GM12878 (cell line): ENCODE data around the gene MAP2K2. TPM values are rescaled to one million over a fixed set of nuclear protein-coding genes. Genes with fewer than 3 reads are reported as not detected.

Experiments used
- CBFB ChIP-seq: IDR thresholded peaks from 2 replicates; pipeline ENCODE4 v1.6.1; 2016; ENCODE audit warnings: antibody characterized with exemption, low read depth
- CHD2 ChIP-seq: IDR thresholded peaks from 2 replicates; pipeline ENCODE4 v1.6.1; 2011; ENCODE audit warnings: low read depth, low read length, improper control_type of control experiment, borderline replicate concordance
- PAX8 ChIP-seq: fragments of 450-650 bp; IDR thresholded peaks from 2 replicates; pipeline ENCODE4 v1.6.1; 2017; ENCODE audit warnings: mild to moderate bottlenecking, moderate library complexity
- POU2F2 ChIP-seq: IDR thresholded peaks from 3 replicates; pipeline ENCODE4 v1.6.1; 2011; ENCODE audit warnings: low read depth, mild to moderate bottlenecking, low read length, borderline replicate concordance
- RAD21 ChIP-seq: IDR thresholded peaks from 2 replicates; pipeline ENCODE4 v1.6.1; 2011; ENCODE audit warnings: mild to moderate bottlenecking, low read depth, low read length, moderate library complexity; ENCODE audit not compliant: insufficient read depth
- RAD51 ChIP-seq: fragments of 450-650 bp; IDR thresholded peaks from 2 replicates; pipeline ENCODE4 v1.6.1; 2016; ENCODE audit warnings: moderate library complexity, mild to moderate bottlenecking, inconsistent platforms
- RBBP5 ChIP-seq: fragments of 200-600 bp; sonication (generic); conservative IDR thresholded peaks from 2 replicates; pipeline ENCODE4 v1.6.1; 2016
- SP1 ChIP-seq: IDR thresholded peaks from one replicate; pipeline ENCODE4 v1.6.1; 2011; ENCODE audit warnings: low read depth, low read length
- SUPT20H ChIP-seq: IDR thresholded peaks from 2 replicates; pipeline ENCODE4 v1.6.1; 2011; ENCODE audit warnings: low read depth, mild to moderate bottlenecking, low read length, moderate library complexity, borderline replicate concordance; ENCODE audit not compliant: control insufficient read depth
- TBL1XR1 ChIP-seq: IDR thresholded peaks from 2 replicates; pipeline ENCODE4 v1.6.1; 2012; ENCODE audit warnings: low read depth, low read length, improper control_type of control experiment
- ZZZ3 ChIP-seq: IDR thresholded peaks from 2 replicates; pipeline ENCODE4 v1.6.1; 2011; ENCODE audit warnings: low read depth; ENCODE audit not compliant: control insufficient read depth, insufficient read length
- polyA plus RNA-seq, 11 experiments: library from polyadenylated mRNA; depleted of rRNA in 4 of 11; unstranded in 6 of 11; stranded (reverse) in 5 of 11; fragments of >200 nt; fragmentation: Nextera tagmentation in 4 of 11; fragmentation: Illumina TruSeq in 1 of 11; extraction: Ambion mirVana in 4 of 11; extraction: Trizol in 1 of 11; gene quantifications; 1 replicate in 1 of 11; 2 replicates in 10 of 11; pipeline versions ENCODE4 v1.2.1 to v1.2.3, GENCODE V29; 2011 to 2016; ENCODE audit warnings: inconsistent platforms in 2 of 11, missing spikeins in 2 of 11, low read depth in 1 of 11
- total RNA-seq, 4 experiments: library from RNA; depleted of rRNA in 3 of 4; stranded (reverse); fragments of >200 nt in 3 of 4; fragmentation: Illumina TruSeq in 1 of 4; extraction: Trizol in 1 of 4; gene quantifications; 2 replicates each; pipeline versions ENCODE4 v1.2.1 to v1.2.3, GENCODE V29; 2013 to 2021
- TF ChIP-seq, protein P1 (sequence below): fragments of 150-350 bp; IDR thresholded peaks from 2 replicates; pipeline ENCODE4 v1.6.1; 2014; ENCODE audit warnings: mild to moderate bottlenecking, low read depth, low read length
- TF ChIP-seq, protein P2 (sequence below): fragments of 450-650 bp; formaldehyde crosslinking; IDR thresholded peaks from 2 replicates; pipeline ENCODE4 v1.5.0; 2022; ENCODE audit warnings: mild to moderate bottlenecking, missing genetic modification characterization
- TF ChIP-seq, protein P3 (sequence below): fragments of 150-350 bp; IDR thresholded peaks from 2 replicates; pipeline ENCODE4 v1.6.1; 2016; ENCODE audit warnings: low read depth, low read length
- TF ChIP-seq, protein P4 (sequence below): IDR thresholded peaks from 2 replicates; pipeline ENCODE4 v1.6.1; 2011; ENCODE audit warnings: mild to moderate bottlenecking, low read depth, low read length, moderate library complexity; ENCODE audit not compliant: insufficient replicate concordance
- TF ChIP-seq, protein P5 (sequence below): fragments of 450-650 bp; IDR thresholded peaks from 2 replicates; pipeline ENCODE4 v1.6.1; 2014; ENCODE audit warnings: mild to moderate bottlenecking
- TF ChIP-seq, protein P6 (sequence below): IDR thresholded peaks from 2 replicates; pipeline ENCODE4 v1.6.1; 2011; ENCODE audit warnings: low read depth, mild to moderate bottlenecking, low read length, moderate library complexity, borderline replicate concordance; ENCODE audit errors: extremely low read depth

The MAP2K2 gene
- total and polyA plus RNA-seq, 10 of the 15 experiments (the other 5 are each of a cell fraction or from before 2014, with no cell fraction given), result 1.00 to 210 (median 53.5) TPM

DNA sequence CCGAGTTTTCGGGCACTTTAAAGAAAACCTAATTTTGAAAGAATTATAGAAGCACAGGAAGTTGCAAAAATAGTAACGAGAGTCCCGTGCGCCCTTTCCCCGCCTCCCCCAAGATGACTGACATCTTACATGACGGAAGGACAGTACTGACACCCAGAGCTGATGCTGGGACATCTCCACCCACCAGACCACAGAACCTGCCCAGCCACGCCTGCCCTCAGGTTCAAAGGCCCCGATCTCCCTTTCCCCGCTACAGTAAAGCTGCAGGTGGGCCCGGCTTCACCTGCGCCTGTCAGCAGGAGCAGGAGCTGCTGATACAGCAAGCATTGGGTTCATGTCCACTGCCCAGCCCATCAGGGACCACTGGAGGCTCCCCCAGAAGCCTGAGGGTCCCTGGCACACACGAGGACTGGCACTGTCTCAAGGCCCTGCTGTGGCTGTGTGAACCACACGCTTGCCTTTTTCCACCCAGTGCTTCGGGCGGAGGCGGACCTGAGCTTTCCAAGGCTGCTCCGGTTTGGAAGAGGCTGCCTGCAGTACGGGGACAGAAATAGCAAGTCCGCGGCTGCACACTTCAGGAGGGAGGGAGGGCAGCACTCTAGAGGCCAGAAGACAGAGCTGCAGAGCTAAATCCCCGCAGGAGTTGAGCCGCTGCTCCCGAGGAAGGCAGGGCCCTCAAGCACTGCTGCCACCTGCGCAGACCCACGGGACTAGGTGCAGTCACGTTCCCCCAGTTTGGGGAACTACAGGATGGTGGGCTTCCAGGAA is 8.7 kb downstream of the MAP2K2 start (continued):
- TF ChIP-seq, protein P1, sequence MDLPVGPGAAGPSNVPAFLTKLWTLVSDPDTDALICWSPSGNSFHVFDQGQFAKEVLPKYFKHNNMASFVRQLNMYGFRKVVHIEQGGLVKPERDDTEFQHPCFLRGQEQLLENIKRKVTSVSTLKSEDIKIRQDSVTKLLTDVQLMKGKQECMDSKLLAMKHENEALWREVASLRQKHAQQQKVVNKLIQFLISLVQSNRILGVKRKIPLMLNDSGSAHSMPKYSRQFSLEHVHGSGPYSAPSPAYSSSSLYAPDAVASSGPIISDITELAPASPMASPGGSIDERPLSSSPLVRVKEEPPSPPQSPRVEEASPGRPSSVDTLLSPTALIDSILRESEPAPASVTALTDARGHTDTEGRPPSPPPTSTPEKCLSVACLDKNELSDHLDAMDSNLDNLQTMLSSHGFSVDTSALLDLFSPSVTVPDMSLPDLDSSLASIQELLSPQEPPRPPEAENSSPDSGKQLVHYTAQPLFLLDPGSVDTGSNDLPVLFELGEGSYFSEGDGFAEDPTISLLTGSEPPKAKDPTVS, result no peak
- no peak for TF ChIP-seq SUPT20H
- TF ChIP-seq, protein P2, sequence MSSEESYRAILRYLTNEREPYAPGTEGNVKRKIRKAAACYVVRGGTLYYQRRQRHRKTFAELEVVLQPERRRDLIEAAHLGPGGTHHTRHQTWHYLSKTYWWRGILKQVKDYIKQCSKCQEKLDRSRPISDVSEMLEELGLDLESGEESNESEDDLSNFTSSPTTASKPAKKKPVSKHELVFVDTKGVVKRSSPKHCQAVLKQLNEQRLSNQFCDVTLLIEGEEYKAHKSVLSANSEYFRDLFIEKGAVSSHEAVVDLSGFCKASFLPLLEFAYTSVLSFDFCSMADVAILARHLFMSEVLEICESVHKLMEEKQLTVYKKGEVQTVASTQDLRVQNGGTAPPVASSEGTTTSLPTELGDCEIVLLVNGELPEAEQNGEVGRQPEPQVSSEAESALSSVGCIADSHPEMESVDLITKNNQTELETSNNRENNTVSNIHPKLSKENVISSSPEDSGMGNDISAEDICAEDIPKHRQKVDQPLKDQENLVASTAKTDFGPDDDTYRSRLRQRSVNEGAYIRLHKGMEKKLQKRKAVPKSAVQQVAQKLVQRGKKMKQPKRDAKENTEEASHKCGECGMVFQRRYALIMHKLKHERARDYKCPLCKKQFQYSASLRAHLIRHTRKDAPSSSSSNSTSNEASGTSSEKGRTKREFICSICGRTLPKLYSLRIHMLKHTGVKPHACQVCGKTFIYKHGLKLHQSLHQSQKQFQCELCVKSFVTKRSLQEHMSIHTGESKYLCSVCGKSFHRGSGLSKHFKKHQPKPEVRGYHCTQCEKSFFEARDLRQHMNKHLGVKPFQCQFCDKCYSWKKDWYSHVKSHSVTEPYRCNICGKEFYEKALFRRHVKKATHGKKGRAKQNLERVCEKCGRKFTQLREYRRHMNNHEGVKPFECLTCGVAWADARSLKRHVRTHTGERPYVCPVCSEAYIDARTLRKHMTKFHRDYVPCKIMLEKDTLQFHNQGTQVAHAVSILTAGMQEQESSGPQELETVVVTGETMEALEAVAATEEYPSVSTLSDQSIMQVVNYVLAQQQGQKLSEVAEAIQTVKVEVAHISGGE (CRISPR knock-in tag), result no peak
- peak; percentile 28; the same call in 1 of the 2 replicates for TF ChIP-seq CHD2
- no peak; the same call in 1 of the 2 replicates for TF ChIP-seq RAD51
- no peak for TF ChIP-seq PAX8
- peak; percentile 38; the same call in 1 of the 2 replicates for TF ChIP-seq CBFB
- TF ChIP-seq POU2F2, result 0 out of 3 replicates have a peak, but pooled peaks have one; percentile 16
- no peak for TF ChIP-seq SP1
- TF ChIP-seq ZZZ3, result no peak
- TF ChIP-seq, protein P3, sequence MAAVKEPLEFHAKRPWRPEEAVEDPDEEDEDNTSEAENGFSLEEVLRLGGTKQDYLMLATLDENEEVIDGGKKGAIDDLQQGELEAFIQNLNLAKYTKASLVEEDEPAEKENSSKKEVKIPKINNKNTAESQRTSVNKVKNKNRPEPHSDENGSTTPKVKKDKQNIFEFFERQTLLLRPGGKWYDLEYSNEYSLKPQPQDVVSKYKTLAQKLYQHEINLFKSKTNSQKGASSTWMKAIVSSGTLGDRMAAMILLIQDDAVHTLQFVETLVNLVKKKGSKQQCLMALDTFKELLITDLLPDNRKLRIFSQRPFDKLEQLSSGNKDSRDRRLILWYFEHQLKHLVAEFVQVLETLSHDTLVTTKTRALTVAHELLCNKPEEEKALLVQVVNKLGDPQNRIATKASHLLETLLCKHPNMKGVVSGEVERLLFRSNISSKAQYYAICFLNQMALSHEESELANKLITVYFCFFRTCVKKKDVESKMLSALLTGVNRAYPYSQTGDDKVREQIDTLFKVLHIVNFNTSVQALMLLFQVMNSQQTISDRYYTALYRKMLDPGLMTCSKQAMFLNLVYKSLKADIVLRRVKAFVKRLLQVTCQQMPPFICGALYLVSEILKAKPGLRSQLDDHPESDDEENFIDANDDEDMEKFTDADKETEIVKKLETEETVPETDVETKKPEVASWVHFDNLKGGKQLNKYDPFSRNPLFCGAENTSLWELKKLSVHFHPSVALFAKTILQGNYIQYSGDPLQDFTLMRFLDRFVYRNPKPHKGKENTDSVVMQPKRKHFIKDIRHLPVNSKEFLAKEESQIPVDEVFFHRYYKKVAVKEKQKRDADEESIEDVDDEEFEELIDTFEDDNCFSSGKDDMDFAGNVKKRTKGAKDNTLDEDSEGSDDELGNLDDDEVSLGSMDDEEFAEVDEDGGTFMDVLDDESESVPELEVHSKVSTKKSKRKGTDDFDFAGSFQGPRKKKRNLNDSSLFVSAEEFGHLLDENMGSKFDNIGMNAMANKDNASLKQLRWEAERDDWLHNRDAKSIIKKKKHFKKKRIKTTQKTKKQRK, result no peak
- 0 out of 2 replicates have a peak, but pooled peaks have one; percentile 2 for TF ChIP-seq RAD21
- TF ChIP-seq, protein P4, sequence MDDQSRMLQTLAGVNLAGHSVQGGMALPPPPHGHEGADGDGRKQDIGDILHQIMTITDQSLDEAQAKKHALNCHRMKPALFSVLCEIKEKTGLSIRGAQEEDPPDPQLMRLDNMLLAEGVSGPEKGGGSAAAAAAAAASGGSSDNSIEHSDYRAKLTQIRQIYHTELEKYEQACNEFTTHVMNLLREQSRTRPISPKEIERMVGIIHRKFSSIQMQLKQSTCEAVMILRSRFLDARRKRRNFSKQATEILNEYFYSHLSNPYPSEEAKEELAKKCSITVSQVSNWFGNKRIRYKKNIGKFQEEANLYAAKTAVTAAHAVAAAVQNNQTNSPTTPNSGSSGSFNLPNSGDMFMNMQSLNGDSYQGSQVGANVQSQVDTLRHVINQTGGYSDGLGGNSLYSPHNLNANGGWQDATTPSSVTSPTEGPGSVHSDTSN, result peak; percentile 91
- TF ChIP-seq, protein P5, sequence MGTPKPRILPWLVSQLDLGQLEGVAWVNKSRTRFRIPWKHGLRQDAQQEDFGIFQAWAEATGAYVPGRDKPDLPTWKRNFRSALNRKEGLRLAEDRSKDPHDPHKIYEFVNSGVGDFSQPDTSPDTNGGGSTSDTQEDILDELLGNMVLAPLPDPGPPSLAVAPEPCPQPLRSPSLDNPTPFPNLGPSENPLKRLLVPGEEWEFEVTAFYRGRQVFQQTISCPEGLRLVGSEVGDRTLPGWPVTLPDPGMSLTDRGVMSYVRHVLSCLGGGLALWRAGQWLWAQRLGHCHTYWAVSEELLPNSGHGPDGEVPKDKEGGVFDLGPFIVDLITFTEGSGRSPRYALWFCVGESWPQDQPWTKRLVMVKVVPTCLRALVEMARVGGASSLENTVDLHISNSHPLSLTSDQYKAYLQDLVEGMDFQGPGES, result no peak; the same call in 1 of the 2 replicates
- no peak for TF ChIP-seq RBBP5
- no peak for TF ChIP-seq TBL1XR1
- TF ChIP-seq, protein P6, sequence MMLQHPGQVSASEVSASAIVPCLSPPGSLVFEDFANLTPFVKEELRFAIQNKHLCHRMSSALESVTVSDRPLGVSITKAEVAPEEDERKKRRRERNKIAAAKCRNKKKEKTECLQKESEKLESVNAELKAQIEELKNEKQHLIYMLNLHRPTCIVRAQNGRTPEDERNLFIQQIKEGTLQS, result no peak
